HG03558 (cell line): ENCODE data around the gene F2R.
"Not testable (repeated sequence)": the region's sequence is repeated elsewhere in the genome, so short reads cannot be mapped to it uniquely, and the experiment has no call there.

Experiments
- ATAC-seq: cut with Tn5 transposase; IDR thresholded peaks from one replicate; pipeline ENCODE4 v1.9.1; 2021; ENCODE audit warnings: moderate number of reproducible peaks; ENCODE audit not compliant: unreplicated experiment; ENCODE audit errors: extremely low read depth

Gene F2R

DNA sequence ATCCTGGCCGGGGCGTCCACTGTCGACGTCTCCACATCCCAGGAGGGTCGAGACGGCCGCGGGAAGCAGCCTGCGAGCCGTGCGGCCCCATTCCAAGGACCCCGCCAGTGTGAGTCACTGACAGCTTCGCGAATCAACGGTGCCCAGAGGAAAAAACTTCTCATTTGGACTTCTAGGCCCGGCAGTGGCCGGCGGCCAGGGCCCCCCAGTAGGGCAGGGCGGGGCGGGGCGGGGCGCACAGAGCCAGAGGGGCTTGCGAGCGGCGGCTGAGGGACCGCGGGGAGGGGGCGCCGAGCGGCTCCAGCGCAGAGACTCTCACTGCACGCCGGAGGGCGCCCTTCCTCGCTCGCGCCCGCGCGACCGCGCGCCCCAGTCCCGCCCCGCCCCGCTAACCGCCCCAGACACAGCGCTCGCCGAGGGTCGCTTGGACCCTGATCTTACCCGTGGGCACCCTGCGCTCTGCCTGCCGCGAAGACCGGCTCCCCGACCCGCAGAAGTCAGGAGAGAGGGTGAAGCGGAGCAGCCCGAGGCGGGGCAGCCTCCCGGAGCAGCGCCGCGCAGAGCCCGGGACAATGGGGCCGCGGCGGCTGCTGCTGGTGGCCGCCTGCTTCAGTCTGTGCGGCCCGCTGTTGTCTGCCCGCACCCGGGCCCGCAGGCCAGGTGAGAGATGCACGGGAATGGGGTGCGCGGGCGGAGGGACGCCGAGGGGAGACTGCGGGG, at the start of gene F2R:
Gene F2R (plus strand): TSS at position 391 of the 720 bp plus-strand sequence. CDS start 182 bp downstream, at position 573.
- no peak for ATAC-seq

DNA sequence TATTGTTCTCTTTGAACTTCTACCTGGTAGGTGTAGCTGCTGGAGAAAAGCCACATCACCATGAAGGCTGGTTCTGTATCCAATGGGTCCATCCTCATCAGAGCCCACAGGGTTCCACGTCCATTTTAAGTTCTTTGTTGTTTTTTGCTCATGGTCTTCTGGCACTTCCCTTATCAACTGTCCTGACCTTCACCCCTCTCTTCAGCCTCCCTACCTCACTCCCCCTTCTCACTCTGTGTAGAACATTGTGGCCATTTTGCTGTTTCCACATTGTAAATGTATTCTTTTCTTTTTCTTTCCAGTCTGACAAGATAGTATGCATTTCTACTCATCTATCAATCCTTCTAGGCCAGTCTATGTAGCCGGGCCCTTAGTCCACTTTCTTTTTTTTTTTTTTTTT, 48.4 kb upstream of the F2R start:
- no peak for ATAC-seq

DNA sequence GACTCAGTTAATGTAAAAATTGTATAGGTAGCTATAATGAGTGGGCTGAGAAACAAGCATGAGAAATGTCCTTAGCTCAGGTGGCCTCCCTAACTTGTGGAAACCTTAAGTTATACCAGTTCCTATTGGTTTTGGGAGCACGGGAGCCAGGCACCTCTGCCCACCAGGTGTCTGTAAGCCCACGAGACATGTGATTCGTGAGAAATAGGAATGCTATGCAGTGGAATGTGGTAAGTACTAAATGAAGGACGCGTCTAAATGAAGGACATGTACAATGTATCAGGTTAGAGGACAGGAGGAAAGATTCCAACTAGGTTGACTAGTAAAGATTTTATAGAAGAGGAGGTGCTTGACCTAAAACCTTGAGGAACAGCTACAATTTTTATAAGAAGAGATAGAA, 46.7 kb upstream of the F2R start:
- no peak for ATAC-seq

DNA sequence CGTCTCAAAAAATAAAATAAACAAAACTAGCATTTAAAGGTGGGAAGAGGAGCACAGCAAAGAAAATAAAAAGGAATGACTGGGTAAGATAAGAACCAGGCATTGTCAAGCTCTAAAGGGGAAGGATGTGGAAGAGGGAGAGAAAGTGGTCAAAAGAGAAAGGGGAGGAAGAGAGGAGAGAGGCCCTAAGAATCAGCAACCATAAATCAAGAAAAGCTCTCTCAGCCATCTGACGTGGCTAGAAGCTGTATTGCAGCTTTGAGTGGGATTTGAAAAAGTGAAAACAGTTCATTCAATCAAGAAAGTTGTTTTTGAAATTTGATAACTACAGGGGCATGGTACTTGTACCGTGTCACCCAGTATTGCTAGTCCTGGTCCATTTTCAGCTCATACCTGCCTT, 45.4 kb upstream of the F2R start:
- ATAC-seq = no peak

DNA sequence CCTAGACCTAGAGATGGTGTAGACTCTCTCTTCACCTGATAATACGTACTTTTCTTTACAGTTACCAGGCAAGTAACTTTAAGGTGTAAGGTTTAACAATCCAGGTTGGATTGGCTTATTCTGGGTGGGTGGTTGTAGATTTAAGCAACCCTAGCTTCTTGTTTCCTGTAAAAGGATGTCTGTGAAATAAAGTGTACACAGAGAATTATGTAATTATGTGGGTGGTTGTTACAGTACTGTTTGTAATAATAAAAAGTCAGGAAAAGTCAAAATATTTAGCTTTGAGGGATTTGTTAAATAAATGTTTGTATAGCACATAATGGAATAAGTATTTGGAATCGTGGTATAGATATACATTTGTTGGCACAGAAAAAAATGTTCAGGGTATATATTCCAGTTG, 43.7 kb upstream of the F2R start:
- ATAC-seq = no peak

DNA sequence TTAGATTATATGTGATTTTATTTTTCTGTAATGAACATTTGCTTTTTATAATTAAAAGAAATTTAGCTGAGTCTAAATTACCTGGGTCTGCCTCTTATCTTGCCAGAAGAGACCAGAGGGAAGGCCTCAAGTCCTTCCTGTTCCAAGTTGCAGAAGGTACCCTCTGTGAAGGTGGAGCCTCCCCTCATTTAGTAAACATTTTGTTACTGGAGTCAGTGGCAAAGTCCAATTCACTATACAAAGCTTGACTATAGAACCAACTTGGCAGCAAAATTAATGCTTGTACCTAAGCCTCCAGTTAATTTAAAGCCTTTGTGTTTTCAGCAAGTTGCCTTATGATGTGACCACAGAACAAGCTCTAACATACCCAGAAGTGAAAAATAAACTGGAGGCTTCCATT, 42.8 kb upstream of the F2R start:
- no peak for ATAC-seq

DNA sequence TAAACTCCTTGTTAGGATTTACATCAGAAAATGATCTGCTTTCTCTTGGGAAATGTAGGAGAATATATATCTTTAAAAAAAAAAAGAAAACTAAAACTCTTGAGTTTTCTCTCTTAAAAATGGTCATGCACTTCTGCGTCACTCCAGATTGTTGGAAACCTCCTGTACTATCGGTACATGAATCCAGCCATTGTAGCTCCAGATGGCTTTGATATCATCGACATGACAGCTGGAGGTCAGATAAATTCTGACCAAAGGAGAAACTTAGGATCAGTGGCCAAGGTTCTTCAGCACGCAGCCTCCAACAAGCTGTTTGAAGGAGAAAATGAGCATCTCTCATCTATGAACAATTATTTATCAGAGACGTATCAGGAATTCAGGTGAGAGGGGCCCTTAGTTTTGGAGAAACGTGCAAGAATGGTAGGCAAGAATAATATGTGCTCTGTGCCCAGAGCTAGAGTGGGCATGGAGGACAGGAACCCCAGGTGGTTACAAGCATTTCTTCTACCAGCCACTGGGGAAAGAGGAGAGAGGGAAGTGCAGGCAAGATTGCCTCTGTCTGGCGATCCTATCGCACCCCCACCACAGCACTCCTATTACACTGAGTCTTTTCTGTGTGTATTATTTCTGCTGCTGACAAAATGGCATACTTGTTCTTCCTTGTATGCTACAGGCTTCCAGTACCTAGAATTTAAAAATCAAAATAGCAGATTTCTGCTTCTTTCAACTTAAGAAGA, 41.4 kb upstream of the F2R start:
- no peak for ATAC-seq

DNA sequence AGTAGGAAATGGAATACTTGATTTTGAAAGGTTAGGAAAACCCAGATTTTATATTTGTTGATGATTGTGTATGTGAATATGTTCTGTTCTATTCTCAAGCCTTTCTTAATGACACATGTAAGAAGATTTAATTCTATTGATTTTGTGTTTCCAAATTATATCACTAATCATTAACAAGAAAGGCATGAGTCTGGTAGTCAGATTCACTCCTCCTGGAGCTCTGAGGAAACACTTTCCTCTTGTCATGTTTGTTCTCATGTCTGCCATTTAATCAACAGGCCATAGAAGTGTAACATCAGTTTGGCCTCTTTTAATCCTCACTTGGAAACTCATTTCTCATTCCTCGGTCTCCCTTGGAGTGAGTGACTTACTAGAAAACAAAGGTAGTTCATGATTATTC, 40.6 kb upstream of the F2R start:
- no peak for ATAC-seq

DNA sequence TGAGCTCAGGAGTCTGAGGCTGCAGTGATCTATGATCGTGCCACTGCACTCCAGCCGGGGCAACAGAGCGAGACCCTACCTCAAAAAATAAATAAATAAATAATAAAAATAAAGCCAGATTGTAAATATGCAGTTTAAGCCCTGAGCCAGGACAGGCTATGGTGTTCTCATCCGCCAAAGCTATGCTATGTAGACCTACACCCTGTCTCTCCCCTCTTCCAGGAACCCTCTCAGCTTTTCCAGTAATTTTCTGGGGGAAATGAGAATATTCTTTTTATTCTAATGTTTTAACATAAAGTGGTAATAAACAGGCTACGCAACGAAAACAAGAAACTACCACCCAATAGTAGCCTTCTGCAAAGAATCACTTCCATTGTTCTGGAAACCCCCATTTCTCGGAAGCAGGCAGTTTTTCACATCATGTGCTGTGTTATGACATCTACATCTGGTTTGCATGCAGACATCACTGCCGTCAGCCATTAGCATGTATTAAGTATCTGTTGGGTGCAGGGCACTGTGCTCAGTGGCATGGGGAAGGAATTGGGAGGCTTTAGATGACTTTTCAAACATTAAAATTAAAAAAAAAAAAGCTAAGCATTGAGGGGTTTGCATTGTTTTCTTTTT, 38.0 kb upstream of the F2R start:
- ATAC-seq = no peak

DNA sequence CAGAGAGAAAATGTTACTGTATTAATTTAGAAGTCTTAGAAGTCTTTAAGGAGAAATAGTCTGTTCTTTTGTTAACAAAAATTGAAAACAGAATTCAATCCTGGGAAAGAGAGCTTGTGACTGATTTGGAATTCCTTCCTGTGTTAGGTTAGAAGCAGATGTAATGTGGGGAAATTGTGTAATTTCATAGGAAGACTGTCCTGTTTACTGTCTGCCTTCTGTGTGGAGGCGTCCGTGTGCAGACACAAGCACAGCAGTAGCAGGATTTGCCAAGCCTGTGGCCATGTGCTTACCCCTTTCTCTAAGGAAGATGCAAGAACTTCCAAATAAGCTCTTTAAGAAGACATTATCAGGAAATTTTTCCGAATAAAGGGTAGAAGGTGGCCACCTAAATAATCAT, 36.7 kb upstream of the F2R start:
- ATAC-seq = no peak

DNA sequence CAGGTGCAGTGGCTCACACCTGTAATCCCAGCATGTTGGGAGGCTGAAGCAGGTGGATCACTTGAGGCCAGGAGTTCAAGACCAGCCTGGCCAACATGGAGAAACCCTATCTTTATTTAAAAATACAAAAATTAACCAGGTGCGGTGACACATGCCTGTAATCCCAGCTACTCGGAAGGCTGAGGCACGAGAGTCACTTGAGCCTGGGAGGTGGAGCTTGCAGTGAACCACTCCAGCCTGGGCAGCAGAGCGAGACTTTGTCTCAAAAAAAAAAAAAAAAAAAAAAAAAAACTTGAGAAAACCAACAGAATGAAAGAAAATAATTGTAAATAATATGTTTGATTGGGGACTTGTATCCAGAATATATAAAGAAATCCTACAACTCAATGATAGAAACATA, 35.1 kb upstream of the F2R start:
- ATAC-seq = not testable (repeated sequence)

DNA sequence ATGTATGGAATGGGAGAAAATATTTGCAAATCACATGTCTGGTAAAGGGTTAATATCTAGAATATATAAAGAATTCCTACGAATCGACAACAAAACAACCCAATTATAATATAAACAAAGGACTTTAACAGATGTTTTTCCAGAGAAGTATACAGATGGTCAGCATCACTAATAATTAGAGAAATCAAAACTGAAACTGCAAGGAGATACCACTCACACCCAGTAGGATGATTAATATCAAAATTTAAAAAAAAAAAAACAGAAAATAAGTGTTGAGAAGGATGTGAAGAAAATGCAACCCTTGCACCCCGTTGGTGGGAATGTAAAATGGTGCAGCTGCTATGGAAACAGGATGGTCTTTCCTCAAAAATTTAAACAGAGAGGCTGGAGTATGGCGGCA, 34.6 kb upstream of the F2R start:
- no peak for ATAC-seq

DNA sequence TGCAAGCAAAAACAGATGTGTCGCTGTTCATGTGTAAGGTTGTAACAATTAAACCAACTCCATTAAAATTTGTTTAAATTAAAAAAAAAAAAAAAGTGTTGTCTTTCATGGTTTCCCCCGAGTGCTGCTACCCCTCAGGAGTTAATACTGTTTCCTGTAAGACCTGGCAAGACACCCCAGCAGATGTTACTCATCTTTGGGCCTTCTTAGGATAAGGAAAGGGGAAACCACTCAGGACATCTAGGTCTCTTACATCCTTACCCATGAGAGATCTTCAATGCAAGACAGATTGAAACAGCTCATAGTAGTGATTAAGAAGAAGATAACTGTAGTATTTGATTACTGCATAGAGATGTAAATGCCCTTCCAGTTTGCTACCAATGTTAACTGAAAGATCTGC, 33.5 kb upstream of the F2R start:
- ATAC-seq = no peak

DNA sequence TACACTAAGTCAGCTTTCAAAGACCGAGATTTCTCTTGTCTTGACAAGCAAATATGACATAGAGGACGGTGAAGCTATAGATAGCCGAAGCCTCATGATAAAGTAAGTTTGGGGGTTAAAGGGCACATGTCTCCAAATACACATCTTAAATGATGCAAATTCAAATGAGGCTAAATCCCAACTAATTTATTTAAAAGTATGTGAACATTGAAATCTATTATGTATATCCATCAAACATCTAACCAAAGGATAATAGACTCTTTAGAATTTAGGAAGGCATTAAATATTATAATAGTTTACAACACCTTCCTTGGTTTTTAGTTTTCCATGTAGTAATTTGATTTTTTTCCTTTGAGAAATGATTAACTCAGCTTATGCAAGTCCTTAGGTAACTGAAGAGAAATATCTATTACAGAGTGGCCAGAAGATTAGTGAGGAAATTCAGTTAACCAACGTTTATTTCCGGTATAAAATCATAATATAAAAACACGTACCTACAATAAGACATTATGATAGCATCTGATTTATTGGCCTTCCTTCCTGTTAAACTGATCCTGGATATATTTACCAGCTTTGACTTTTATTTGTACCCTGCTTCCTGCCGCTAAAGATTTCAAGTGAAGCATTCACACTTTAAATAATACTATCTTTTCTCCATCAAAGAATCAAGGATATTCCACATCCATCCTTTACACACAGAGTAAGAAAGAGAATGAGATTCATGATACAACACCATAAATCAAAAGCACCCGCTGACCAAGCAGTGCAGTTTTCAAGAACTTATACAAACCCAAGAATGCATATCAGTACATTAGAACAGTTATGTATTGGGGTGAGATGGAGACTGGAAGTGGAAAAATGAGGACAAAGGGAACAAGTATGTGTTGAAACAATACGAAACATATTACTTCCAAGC, 31.9 kb upstream of the F2R start:
- no peak for ATAC-seq

DNA sequence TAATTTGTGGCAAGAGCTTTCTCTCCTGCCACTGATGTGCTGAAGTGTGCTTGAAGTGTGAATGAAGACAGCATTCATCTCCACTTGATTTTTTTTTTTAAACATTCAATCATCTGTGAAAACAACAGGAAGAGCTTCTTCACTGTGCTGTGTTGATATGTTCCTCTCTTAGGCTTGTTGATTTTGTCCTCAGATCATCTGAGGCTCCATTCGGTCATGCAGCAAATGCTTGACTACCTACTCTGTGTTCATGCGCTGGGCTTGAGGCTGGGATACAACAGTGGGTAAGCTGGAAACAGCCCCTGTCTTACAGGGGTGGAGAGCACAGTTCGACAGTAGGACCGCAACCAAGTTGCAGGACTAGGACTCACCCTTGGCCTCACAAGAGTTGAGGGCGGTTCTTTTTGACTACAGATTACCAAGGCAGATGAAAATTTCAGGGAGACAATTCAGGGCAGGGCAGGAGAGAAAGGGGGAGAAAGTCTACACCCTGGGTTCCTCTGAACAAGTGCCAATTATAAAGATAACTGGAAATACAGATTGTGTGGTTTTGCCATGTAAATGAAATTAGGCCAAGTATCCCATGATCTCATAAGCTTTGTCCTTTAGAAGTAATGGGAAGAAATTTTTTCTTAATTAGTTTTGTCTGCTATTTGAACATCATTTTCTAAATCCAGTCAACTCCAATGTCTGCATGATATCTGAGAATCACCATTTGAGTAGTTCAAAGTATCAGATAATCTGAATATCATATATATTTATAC, 31.0 kb upstream of the F2R start:
- no peak for ATAC-seq

DNA sequence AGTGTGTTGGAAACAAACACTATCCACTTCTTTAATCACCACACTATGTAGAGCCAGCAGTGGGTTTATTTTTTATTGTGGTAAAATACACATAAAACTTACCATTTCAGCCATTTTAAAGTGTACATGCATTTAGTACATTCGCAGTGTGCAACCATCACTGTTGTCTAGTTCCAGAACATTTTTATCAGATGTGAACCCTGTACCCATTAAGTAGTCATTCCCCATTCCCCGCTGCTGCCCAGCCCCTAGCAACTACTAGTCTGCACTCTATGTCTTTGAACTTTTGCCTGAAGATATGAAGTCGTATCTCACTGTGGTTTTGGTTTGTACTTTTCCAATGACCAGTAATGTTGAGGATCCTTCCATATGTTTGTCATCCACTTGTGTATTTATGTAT, 30.2 kb upstream of the F2R start:
- ATAC-seq = no peak

DNA sequence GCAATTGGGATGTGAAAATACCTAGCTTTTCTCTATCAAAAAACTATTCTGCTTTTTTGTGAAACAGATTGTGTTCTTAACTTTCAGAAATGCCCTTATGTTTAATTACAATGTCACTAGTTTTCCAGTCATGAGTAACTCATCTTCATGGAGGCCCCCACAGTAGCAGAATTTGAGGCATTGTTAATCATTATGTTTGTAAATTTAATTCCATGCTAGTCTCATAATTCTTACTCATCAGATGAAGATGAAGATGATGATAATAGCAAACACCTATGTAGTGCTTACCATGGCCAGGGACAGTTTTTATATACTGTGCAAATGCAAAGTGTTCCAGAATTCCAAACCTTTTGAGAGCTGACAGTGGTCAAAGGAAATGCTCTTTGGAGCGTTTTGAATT, 27.7 kb upstream of the F2R start:
- no peak for ATAC-seq

DNA sequence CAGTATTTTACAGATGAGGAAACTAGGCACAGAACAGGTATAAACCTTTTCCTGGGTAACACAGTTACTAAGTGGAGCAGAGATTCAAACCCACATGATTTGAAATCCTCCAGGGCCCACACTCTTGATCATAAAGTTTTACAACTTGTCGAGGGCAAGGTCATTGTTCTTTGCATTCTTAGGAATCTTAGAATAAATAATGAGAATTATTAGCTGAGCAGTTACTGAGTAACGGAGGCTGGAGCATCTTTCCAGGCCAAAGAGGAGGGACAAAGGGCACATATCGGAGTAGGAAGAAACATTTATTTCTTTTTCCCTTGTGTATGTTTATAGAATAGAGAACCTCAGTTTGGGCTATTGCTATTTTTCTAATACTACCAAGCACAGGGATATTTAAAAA, 27.1 kb upstream of the F2R start:
- ATAC-seq = no peak

DNA sequence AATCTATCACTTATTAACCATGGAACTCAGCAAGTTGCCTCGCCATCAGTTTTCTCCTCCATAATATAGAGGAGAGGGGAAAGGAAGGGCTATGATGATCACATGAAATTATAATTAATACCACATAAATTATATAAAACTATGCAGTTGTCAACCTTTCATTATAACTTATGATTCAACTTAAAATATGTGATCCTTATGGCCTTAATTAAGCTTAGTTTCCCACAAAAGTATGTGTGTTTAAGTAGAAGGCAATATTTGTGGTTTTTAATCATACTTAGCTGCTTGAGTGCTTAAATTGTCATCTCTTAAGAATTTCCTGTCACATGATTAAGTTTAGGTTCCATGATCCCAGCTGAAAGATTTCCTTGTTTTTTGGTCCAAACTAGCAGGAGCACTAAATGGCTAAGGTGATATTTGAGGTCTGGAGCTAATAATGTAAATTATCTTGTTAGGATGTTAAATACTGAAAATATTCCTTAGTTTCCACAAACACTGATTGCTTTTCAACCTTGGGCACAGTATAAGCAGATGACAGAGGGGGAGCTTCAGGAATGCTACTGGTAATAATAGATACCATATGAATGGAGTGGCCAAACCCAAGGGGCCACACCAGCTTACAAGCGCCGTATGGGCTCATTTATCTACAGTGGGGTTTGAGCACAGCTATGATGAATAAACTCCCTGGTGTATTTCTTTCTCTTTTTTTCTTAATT, 26.4 kb upstream of the F2R start:
- ATAC-seq = no peak
